ENCODE data around the gene SLCO4A1.

GRCh38 chr20:62689861-62690260 lies 47.6 kb downstream of the SLCO4A1 start:
- TF ChIP-seq POLR2A (IDR thresholded peaks at IDR 0.05) (no peak), CTCF (IDR thresholded peaks at IDR 0.05) (no peak)
